K562 (cell line): ENCODE data around the gene MRGPRE.

ENCODE experiments used
- CTCF ChIP-seq, 3 experiments: IDR thresholded peaks in 2 of 3; conservative IDR thresholded peaks in 1 of 3; 2 replicates each; pipeline ENCODE4 v1.5.1; 2011 to 2012; ENCODE audit warnings: low read length in 3 of 3, mild to moderate bottlenecking in 3 of 3, control low read depth in 2 of 3, improper control_type of control experiment in 1 of 3, inconsistent platforms in 1 of 3, low read depth in 1 of 3, mixed read lengths in 1 of 3, moderate library complexity in 1 of 3; ENCODE audit not compliant: insufficient read depth in 2 of 3
- HMGN3 ChIP-seq: IDR thresholded peaks from 2 replicates; pipeline ENCODE4 v1.6.1; 2011; ENCODE audit warnings: borderline replicate concordance, low read depth, mild to moderate bottlenecking, mixed read lengths, low read length; ENCODE audit not compliant: insufficient read length; ENCODE audit errors: extremely low read depth

- TF ChIP-seq HMGN3, result no peak
- no peak for TF ChIP-seq CTCF (IDR thresholded peaks at IDR 0.05 in 2 of 3, conservative IDR thresholded peaks at IDR 0.05 in 1 of 3; ENCODE audit: insufficient read depth in 2 of 3, low read depth in 1 of 3, low read length in 3 of 3)
These were observed 3.8 kb downstream of the MRGPRE start for GRCh38 chr11:3228445-3228829.
